ENCODE measurements around the gene ANKRD13A.
"Not testable (repeated sequence)": the region's sequence is repeated elsewhere in the genome, so short reads cannot be mapped to it uniquely, and the experiment has no call there.

The ANKRD13A gene

DNA sequence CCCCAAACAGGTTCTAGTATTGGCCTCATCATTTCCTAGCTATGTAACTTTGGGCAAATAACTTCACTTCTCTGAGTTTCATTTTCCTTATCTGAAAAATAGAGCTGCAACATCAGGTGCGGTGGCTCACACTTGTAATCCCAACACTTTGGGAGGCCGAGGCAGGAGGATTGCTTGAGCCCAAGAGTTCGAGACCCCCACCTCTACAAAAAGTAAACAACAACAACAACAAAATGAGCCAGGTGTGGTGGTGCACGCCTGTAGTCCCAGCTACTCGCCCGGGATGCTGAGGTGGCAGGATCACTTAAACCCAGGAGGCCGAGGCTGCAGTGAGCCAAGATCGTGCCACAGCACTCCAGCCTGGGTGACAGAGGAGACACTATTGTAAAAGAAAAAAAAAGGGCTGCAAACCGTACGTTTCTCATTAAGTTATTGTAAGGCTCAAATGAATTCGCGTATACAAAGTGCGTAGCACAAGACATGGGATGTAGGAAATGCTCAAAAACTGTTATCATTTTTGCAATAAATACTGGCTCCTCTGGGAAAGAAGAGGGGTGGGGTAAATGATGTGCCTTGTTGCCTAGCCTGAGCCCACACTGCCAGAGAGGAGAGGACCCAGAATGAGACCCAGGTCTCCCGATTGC lies 48.2 kb downstream of the ANKRD13A start:
- in situ Hi-C loops (cut with MboI; ENCODE audit: low sequenced_read_pairs) = no loop called here

DNA sequence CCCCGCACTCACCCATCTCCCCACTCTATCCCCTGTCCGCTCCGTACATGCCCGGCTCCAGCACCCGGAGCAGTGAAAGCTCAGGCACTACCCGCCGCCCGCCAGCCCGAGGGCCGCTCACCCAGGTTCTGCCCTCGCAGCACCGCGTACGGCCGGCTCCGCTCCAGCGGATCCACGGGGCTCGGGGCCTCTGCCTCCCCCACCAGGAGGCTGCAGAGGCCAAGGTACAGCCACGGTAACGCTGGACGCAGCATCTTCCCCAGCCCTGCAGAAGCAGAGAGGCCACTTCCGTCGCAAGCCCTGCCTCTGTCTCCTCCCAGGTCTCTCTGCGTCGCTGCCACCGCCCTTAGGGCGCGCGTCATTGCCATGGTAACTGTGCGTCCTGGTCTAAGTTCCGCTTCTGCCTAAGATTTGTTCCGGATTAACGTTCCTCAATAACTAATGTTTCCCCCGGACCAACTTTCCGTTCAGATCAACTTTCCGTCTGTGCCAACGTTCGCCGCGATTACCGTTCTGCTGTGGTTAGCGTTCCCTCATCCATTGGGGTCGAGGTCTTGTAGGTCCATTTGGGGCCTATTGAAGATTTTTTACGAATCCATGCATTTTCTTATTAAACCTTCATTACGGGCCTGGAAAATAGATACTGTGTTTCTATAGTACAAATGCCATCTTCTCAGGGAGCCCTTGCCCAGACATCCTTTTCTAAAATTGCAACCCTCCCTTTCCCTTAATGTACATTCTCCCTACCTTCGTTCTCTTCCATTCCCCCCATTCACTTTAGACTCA lies 49.2 kb downstream of the ANKRD13A start, which contains the start of gene C12orf76:
C12orf76 (minus strand) TSS at position 281 of the 786 bp plus-strand sequence; CDS start at position 254, 27 bp downstream.
- in situ Hi-C loops (cut with MboI; ENCODE audit: low sequenced_read_pairs) = no loop called here

DNA sequence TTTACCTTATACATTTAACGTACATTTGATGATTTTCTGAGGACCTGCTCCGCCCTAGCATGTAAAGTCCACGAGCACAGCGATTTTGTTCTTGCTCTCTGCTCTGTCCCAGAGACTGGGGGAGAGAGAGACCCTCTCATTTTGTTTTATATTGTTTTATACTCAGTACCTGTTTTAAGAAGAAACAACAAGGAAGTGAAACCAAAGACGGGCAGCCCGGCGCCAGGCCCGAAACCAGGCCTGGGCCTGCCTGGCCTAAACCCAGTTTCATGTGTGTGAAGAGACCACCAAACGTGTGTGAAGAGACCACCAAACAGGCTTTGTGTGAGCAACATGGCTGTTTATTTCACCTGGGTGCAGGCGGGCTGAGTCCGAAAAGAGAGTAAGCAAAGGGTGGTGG lies 49.8 kb downstream of the ANKRD13A start:
- in situ Hi-C loops (cut with MboI; ENCODE audit: low sequenced_read_pairs) = not testable (repeated sequence)

DNA sequence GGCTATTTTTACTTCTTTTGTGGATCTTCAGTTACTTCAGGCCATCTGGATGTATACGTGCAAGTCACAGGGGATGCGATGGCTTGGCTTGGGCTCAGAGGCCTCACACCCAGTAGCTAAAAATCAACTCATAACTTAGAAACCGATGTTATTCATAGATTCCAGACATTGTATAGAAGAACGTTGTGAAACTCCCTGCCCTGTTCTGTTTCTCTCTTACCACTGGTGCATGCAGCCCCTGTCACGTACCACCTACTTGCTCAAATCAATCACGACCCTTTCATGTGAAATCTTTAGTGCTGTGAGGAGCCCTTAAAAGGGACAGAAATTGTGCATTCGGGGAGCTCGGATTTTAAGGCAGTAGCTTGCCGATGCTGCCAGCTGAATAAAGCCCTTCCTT lies 50.4 kb downstream of the ANKRD13A start:
- in situ Hi-C loops (cut with MboI; ENCODE audit: low sequenced_read_pairs) = not testable (repeated sequence)

DNA sequence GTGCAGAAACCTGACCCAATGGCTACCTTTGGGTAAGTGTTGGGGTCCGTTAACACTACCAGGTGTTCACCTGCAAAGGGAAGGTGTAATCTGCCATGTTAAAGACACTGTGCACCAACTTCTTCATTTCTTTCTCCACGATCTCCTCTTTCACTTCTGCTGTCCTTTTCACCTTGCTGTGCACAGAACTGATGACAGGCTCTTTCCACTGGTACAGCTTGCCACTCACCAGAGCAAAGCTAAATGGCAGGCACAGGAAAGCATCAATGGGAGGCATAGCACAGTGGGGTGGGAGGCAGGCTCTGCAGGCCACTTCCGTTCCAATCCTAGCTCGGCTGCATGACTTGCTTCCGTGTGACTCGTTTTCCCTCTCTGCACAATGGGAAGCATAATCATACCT lies 51.7 kb downstream of the ANKRD13A start:
- in situ Hi-C loops (cut with MboI; ENCODE audit: low sequenced_read_pairs) = no loop called here

DNA sequence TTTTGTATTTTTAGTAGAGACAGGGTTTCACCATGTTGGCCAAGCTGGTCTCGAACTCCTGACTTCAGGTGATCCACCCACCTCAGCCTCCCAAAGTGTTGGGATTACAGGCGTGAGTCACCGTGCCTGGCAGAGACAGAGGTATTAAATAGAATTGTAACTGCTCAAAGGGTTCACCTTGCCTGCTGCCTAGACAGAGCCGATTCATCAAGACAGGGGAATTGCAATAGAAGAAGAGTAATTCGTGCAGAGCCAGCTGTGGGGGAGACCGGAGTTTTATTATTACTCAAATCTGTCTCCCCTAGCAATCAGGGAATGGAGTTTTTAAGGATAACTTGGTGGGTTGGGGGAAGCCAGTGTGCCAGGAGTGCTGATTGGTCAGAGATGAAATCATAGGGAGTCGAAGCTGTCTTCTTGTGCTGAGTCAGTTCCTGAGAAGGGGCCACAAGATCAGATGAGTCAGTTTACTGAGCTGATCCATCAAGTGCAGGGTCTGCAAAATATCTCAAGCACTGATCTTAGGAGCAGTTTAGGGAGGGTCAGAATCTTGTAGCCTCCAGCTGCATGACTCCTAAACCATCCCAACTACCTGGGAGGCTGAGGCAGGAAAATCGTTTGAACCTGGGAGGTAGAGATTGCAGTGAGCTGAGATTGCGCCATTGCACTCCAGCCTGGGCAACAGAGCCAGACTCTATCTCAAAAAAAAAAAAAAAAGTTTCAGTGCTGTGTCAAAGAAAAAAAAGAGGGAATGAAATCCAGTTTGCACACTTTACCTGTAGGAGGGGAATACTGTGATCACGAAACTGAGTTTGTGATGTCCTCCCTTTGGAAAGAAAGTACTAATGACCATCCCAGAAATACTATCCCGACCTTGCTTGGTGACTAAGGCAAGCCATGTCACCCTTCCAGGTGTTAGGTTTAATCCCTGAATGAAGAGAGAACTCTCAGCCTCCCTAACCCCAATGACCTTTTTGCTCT lies 56.4 kb downstream of the ANKRD13A start:
- in situ Hi-C loops (cut with MboI; ENCODE audit: low sequenced_read_pairs) = not testable (repeated sequence)

DNA sequence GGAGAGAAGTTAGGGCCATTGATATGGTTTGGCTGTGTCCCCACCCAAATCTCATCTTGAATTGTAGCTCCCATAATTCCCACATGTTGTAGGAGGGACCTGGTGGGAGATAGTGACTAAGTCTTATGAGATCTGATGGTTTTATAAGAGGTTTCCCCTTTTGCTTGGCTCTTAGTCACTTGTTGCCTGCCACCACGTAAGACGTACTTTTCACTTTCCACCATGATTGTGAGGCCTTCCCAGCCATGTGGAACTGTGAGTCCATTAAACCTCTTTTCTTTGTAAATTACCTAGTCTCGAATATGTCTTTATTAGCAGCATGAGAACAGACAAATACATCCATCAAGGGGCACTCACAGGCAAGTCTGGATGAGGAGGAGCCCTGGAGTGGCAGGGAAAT lies 57.4 kb downstream of the ANKRD13A start:
- in situ Hi-C loops (cut with MboI; ENCODE audit: low sequenced_read_pairs) = not testable (repeated sequence)

DNA sequence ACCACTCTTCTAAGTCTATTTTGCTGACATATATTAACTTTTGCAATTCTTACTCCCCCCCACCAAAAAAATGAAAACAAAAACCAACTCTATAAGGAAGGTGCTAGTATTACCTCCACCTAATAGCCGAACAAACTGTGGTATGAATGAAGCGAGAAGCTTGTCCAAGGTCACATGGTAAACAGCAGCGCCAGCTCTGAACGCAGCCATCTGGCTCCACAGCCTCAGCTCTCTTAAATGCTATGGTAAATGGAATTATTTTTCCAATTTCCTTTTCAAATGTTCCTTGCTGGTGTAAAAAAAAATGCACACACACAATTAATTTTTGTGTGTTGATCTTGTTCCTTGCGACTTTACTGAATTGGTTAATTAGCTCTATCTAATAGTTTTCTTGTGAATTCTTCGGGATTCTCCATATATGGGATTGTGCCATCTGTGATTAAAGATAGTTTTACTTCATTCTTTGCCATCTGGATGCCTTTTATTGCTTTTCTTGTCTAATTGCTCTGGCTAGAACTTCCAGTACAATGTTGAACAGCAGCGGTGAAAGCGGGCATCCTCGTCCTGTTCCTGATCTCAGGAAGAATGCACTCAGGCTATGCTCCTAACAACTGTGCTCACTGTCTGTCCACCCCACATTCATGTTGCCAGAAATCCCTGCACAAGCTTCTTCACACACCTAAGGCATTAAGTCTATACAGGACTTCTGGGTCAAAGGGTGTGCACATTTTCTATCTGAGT lies 59.8 kb downstream of the ANKRD13A start:
- in situ Hi-C loops (cut with MboI; ENCODE audit: low sequenced_read_pairs) = no loop called here

DNA sequence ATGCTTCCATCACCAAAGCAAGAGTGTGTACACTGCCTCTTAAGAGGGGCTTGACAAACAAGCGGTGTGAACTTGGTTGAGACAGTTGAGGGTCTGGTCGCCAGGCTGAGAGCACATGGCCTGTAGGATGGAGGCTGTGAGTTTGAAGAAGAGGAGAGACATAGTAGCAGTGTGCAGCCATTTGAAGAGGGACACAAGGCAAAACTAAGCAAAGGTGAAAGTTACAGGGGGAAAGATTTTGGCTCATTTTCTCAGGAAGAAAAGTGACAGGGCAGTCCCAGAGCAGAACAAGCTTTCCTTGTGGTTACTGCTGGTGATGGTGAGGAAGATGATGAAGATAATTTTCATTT lies 60.4 kb downstream of the ANKRD13A start:
- in situ Hi-C loops (cut with MboI; ENCODE audit: low sequenced_read_pairs) = no loop called here

DNA sequence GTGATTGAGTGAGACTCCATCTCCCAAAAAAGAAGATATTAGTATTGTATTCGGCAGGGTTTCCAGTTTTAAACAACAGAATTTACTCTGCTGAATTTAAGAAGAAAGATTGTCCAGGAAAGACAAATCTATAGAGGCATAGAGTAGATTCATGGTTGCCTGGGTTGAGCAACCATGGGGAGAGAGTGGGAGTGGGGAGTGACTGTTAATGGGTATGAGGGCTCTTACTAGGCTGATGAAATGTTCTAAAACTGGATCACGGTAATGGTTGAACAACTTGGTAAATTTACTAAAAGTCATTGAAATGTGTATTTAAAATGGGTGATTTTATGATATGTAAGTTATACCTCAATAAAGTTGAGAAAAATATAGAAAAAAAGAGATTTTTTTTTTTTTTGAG lies 63.0 kb downstream of the ANKRD13A start:
- in situ Hi-C loops (cut with MboI; ENCODE audit: low sequenced_read_pairs) = no loop called here

DNA sequence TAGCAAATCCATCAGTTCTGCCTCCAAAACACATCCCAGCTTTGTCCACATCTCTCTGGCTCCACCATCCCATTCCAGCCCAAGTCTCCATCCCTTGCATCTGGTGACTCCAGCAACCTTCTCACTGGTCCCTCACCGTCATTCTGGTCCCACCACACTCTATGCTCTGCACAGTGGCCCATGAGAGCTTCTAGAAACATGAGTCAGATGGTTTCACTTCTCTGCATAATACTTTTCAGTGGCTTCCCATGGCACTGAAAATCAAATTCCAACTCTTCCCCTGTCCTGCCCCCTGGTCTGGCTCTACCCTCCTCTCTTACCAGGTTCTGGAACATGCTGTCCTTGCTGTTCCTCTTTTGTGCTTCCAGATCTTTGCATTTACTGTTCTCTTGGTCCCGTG lies 66.3 kb downstream of the ANKRD13A start:
- in situ Hi-C loops (cut with MboI; ENCODE audit: low sequenced_read_pairs) = no loop called here

DNA sequence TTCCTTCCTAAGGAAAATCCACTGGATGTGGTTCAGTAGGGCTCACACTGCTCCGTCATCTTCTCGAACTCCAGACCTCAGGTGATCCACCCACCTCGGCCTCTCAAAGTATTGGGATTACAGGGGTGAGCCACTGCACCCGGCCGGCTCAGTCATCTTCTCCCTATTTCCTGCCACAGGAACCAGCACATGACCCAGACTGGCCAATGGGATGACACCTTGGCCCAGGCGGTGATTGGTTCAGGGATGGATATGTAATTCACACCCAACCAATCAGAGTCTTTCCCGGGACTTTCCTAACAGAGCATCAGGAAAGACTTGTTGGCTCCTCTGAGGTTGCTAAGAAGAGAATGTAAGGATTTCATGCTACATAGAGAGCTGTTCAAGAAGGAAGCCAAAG lies 68.3 kb downstream of the ANKRD13A start:
- in situ Hi-C loops (cut with MboI; ENCODE audit: low sequenced_read_pairs) = no loop called here

DNA sequence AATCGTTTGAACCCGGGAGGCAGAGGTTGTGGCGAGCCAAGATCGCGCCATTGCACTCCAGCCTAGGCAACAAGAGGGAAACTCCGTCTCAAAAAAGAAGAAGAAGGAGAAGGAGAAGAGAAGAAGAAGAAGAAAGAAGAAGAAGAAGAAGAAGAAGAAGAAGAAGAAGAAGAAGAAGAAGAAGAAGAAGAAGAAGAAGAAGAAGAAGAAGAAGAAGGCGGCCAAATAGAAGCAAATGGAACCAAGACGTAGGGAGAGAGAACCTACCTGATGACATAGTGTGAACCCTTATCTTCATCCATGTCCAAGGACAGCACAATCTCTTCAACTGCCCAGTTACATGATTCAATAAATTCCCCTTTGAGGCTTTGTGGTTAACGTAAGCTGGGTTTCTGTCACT lies 68.9 kb downstream of the ANKRD13A start:
- in situ Hi-C loops (cut with MboI; ENCODE audit: low sequenced_read_pairs) = not testable (repeated sequence)

DNA sequence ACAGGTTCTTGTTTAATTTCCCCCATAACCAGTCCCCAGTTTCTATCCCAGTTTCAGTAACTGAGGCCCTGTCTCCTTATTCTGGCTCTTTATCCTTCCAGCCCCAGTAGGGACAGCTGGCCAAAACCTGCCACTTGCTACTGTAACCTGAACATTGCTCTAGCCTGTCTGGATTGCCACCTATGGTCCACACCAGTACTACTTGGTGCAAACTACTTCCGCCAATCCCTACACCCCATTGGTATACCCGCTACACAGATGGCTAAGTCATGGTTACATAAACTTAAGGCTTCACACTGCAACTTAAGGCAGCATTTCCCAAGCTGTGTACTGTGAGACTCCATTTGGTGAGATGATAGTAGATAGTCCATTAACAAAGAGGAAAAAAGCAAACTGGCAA lies 69.4 kb downstream of the ANKRD13A start:
- in situ Hi-C loops (cut with MboI; ENCODE audit: low sequenced_read_pairs) = no loop called here

DNA sequence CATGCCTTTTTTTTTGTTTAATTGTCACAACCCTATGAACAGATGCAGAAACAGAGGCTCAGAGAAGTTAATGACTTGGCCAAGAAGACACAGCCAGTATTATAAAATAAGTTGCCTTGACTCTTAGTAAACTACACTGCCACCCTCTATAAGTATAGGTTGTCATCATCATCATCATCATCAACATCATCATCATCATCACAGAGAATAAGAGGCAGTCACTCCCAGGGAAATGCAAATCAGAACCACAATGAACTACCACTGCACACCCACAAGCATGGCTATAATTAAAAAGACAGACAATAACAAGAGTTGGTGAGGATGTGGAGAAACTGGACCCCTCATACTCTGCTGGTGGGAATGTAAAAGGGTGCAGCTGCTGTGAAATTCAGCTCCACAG lies 72.3 kb downstream of the ANKRD13A start:
- in situ Hi-C loops (cut with MboI; ENCODE audit: low sequenced_read_pairs) = no loop called here

DNA sequence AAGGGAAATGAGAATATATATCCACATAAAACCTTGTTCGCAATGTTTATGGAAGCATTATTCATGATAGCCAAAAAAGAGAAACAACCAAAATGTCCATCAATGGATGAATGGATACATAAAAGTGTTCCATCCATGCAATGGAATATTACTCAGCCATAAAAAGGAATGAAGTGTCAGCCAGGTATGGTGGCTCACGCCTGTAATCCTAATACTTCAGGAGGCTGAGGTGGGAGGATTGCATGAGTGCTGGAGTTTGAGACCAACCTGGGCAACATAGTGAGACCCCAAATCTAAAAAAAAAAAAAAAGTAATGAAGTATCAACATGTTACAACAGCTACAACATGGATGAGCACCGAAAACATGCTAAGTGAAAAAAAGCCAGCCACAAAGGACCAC lies 72.7 kb downstream of the ANKRD13A start:
- in situ Hi-C loops (cut with MboI; ENCODE audit: low sequenced_read_pairs) = no loop called here

DNA sequence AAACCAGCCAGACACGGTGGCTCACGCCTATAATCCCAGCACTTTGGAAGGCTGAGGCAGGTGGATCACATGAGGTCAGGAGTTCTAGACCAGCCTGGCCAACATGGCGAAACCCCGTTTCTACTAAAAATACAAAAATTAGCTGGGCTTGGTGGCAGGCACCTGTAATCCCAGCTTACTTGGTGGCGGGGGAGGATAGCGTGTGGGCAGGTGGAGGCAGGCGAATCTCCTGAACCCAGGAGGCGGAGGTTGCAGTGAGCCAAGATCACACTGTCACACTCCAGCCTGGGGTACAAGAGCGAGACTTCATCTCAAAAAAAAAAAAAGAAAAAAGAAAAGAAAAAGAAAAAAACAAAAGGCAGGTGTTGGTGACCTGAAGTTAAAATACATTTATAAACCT lies 73.4 kb downstream of the ANKRD13A start:
- in situ Hi-C loops (cut with MboI; ENCODE audit: low sequenced_read_pairs) = not testable (repeated sequence)

DNA sequence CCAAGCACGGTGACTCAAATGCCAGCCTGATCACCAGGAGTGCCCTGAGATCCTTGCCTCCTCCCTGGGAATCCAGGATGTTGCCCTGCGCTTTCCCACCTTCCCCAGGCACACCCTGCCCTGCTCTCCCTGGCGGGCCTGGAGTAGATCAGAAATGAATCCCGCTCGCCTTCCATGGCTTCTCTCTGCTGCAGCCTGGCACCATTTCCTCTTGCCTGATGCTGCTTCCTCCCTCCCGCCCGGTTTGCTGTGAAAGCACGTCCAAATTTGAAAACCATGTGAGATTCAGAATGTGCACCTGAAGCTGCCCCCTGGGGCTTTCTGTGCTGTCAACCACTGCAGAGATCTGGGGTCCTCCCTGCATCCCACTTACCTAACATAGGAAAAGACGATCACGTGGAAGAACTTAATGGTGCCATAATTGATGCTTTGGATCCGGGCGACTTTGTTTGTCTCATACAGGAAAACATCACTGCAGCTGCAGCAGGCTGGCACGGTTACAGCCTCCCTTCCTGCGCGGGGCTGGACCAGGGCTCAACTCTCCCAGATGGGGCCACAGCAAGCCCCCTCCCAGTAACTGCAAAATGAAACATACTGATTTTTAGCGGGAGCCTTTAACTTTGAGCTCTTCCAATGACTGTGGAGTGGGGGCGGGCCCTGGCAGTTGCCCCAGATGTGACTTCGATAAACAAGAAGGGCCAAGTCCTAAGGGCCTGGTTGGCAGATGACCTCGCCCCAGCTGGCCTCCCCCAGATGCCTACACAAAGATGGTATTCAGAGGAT lies 74.0 kb downstream of the ANKRD13A start:
- in situ Hi-C loops (cut with MboI; ENCODE audit: low sequenced_read_pairs) = no loop called here

DNA sequence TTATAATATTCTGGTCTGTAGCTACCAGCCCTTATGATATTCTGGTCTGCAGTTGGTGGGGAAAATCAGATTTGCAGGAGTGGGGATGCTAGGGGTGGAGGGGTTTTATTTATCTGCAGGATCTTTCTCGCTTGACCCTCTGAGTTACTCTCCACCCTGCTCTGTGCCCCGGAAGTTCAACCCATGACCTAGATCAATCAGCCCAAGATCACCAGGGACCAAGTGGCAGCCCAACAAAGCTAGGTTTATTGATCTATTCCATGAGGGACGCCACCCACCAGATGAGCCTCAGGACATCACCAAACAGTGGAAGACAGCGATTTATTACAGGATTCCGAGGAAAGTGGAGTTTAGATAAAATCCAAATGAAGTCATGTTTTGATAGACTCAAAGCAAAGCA lies 74.9 kb downstream of the ANKRD13A start:
- in situ Hi-C loops (cut with MboI; ENCODE audit: low sequenced_read_pairs) = no loop called here

DNA sequence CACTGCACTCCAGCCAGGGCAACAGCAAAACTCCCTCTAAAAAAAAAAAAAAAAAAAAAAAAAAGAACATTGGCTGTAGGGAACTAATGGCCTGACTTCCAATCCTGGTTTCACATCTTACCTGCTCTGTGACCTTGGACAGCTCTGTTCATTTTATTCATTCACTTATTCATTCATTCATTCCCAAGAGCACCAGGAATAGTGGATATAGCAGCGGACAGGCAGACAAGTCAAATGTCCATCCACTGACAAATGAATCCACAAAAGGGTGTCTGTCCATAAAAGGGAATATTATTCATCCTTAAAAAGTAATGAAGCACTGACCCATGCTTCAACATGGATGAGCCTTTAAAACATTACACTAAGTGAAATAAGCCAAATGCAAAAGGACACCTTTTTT lies 76.7 kb downstream of the ANKRD13A start:
- in situ Hi-C loops (cut with MboI; ENCODE audit: low sequenced_read_pairs) = no loop called here

Measured in HL-60/S4 treated with phorbol 12-myristate 13-acetate at 8.2 ng/mL for 4 days and 3 days (cell line).